Measurements from ENCODE around the gene FHIT.

Gene FHIT

GRCh38 chr3:60986552-60986951 lies 264.7 kb downstream of the FHIT start:
- DNase-seq: no peak

- DNase-seq: no peak
Measured at GRCh38 chr3:60983906-60984305, 267.3 kb downstream of the FHIT start.

- DNase-seq: no peak
Measured at GRCh38 chr3:60980342-60980692, 270.9 kb downstream of the FHIT start.

- DNase-seq: no peak
Measured at GRCh38 chr3:60979461-60980341, 271.6 kb downstream of the FHIT start.

GRCh38 chr3:60973321-60973720 lies 277.9 kb downstream of the FHIT start:
- no peak for DNase-seq

- DNase-seq: no peak
Measured at GRCh38 chr3:60972599-60972998, 278.7 kb downstream of the FHIT start.

GRCh38 chr3:60970850-60971249 lies 280.4 kb downstream of the FHIT start:
- DNase-seq: no peak

GRCh38 chr3:60967141-60967540 lies 284.1 kb downstream of the FHIT start:
- DNase-seq: no peak

- no peak for DNase-seq
Measured at GRCh38 chr3:60957541-60957940, 293.7 kb downstream of the FHIT start.

- no peak for DNase-seq
Measured at GRCh38 chr3:60956729-60957128, 294.5 kb downstream of the FHIT start.

- DNase-seq: no peak
Measured at GRCh38 chr3:60955034-60955433, 296.2 kb downstream of the FHIT start.

GRCh38 chr3:60954048-60954447 lies 297.2 kb downstream of the FHIT start:
- no peak for DNase-seq

GRCh38 chr3:60953351-60953750 lies 297.9 kb downstream of the FHIT start:
- DNase-seq: no peak

GRCh38 chr3:60952055-60952454 lies 299.2 kb downstream of the FHIT start:
- no peak for DNase-seq

- DNase-seq: no peak
Measured at GRCh38 chr3:60949146-60949545, 302.1 kb downstream of the FHIT start.

- no peak for DNase-seq
Measured at GRCh38 chr3:60948488-60948887, 302.8 kb downstream of the FHIT start.

GRCh38 chr3:60935709-60936108 lies 315.5 kb downstream of the FHIT start:
- no peak for DNase-seq

GRCh38 chr3:60933824-60934223 lies 317.4 kb downstream of the FHIT start:
- DNase-seq: no peak

- DNase-seq: no peak
Measured at GRCh38 chr3:60932643-60933042, 318.6 kb downstream of the FHIT start.

GRCh38 chr3:60932170-60932569 lies 319.1 kb downstream of the FHIT start:
- DNase-seq: no peak

GRCh38 chr3:60931452-60931851 lies 319.8 kb downstream of the FHIT start:
- no peak for DNase-seq

- DNase-seq: no peak
Measured at GRCh38 chr3:60920519-60920918, 330.7 kb downstream of the FHIT start.

- no peak for DNase-seq
Measured at GRCh38 chr3:60919296-60919695, 332.0 kb downstream of the FHIT start.

- no peak for DNase-seq
Measured at GRCh38 chr3:60917141-60917540, 334.1 kb downstream of the FHIT start.

GRCh38 chr3:60916546-60916945 lies 334.7 kb downstream of the FHIT start:
- DNase-seq: no peak
